HG02610 (cell line): ENCODE results near the gene RELA.
A peak's percentile ranks its signal among the peaks of the same experiment; 100 is the strongest.

Experiments used
- ATAC-seq: cut with Tn5 transposase; IDR thresholded peaks from one replicate; pipeline ENCODE4 v1.9.1; 2021; ENCODE audit warnings: mild to moderate bottlenecking, moderate library complexity; ENCODE audit not compliant: unreplicated experiment

RELA gene

GRCh38 chr11:65615229-65615949 is 47.3 kb downstream of the RELA start, which contains the start of gene PCNX3:
TSS of gene PCNX3 (plus strand) at chr11:65615776. CDS start at chr11:65616312, 536 bp downstream.
- ATAC-seq = peak; percentile 76

- no peak for ATAC-seq
Measured at GRCh38 chr11:65613091-65613928, 49.4 kb downstream of the RELA start.

GRCh38 chr11:65612691-65613090 is 50.0 kb downstream of the RELA start:
- no peak for ATAC-seq

GRCh38 chr11:65611758-65612603 is 50.7 kb downstream of the RELA start:
- no peak for ATAC-seq

- no peak for ATAC-seq
Measured at GRCh38 chr11:65611028-65611757, 51.5 kb downstream of the RELA start.

GRCh38 chr11:65610404-65610803 is 52.3 kb downstream of the RELA start:
- no peak for ATAC-seq

GRCh38 chr11:65609665-65610064 is 53.1 kb downstream of the RELA start:
- no peak for ATAC-seq

- no peak for ATAC-seq
Measured at GRCh38 chr11:65609229-65609628, 53.5 kb downstream of the RELA start.

GRCh38 chr11:65607614-65608426 is 54.9 kb downstream of the RELA start:
- ATAC-seq = no peak

GRCh38 chr11:65606876-65607613 is 55.7 kb downstream of the RELA start:
- ATAC-seq = no peak

GRCh38 chr11:65604258-65604657 is 58.5 kb downstream of the RELA start:
- ATAC-seq = no peak
